ENCODE measurements around the gene NPTN. TPM values are rescaled to one million over a fixed set of nuclear protein-coding genes. Genes with fewer than 3 reads are reported as not detected.

NPTN gene
- total RNA-seq, 4 donors from 2014 or later = 84.3 to 118 (median 106) TPM

DNA sequence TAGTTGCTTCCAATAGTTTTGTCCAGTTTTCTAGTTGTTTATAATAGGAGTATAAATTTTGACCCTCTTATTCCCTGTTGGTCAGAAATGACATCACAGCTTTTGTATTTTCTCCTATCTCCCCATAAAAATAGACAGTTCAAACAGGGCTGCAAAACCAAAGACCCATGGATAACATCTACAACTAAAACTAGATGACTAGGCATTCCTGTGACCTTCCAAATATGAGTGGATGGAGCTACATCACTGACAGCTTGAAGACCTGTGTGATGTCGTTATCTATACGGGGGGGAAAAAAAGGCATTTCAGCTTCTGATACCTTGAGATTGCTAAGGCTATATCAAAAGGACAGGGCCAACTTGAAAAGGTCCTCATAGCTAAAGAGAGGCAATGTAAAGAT lies 105.6 kb downstream of the NPTN start:
- 90 to 93% methylated on average over 2 of the region's 2 CpGs for WGBS, 2 donors
- no peak overlapping the region for H3K4me3 ChIP-seq
- DNase-seq (ENCODE audit: low spot score in 2 of 2) = no peak
- no peaks in the 10 kb centered on the region for H3K9me3 ChIP-seq
- H3K4me1 ChIP-seq = no peaks in the 10 kb centered on the region
- TF ChIP-seq EP300 (IDR thresholded peaks at IDR 0.05) (no peak), POLR2A (IDR thresholded peaks at IDR 0.05) (no peak)
- TF ChIP-seq, protein P1, sequence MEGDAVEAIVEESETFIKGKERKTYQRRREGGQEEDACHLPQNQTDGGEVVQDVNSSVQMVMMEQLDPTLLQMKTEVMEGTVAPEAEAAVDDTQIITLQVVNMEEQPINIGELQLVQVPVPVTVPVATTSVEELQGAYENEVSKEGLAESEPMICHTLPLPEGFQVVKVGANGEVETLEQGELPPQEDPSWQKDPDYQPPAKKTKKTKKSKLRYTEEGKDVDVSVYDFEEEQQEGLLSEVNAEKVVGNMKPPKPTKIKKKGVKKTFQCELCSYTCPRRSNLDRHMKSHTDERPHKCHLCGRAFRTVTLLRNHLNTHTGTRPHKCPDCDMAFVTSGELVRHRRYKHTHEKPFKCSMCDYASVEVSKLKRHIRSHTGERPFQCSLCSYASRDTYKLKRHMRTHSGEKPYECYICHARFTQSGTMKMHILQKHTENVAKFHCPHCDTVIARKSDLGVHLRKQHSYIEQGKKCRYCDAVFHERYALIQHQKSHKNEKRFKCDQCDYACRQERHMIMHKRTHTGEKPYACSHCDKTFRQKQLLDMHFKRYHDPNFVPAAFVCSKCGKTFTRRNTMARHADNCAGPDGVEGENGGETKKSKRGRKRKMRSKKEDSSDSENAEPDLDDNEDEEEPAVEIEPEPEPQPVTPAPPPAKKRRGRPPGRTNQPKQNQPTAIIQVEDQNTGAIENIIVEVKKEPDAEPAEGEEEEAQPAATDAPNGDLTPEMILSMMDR (IDR thresholded peaks at IDR 0.05) = no peak
- H3K36me3 ChIP-seq = no peaks in the 10 kb centered on the region
- no peak overlapping the region for H3K27ac ChIP-seq
- no peaks in the 10 kb centered on the region for H3K27me3 ChIP-seq

DNA sequence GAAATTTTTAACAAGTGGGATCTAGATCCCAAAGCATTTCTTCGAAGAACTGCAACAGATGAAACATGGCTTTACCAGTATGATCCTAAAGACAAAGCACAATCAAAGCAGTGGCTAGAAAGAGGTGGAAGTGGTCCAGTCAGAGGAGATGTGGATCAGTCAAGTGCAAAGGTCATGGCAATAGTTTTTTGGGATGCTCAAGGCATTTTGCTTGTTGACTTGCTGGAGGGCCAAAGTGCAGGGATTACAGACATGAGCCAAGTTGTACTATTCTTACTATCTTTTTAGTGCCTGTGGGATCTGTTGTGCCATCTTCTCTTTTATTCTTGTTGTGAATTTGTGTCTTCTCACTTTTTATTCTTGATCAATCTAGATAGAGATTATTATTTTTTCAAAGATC lies 108.3 kb downstream of the NPTN start:
- Histone ChIP-seq H3K4me3 (no peak overlapping the region), H3K27me3 (no peaks in the 10 kb centered on the region), H3K36me3 (no peaks in the 10 kb centered on the region), H3K27ac (no peak overlapping the region), H3K4me1 (no peaks in the 10 kb centered on the region), H3K9me3 (no peaks in the 10 kb centered on the region)
- WGBS, 2 donors = 91 to 94% methylated on average over 1 of the region's 1 CpG
- DNase-seq (ENCODE audit: low spot score in 2 of 2) = no peak
- TF ChIP-seq POLR2A (IDR thresholded peaks at IDR 0.05) (no peak), EP300 (IDR thresholded peaks at IDR 0.05) (no peak)
- TF ChIP-seq, protein P1 (IDR thresholded peaks at IDR 0.05) = no peak

DNA sequence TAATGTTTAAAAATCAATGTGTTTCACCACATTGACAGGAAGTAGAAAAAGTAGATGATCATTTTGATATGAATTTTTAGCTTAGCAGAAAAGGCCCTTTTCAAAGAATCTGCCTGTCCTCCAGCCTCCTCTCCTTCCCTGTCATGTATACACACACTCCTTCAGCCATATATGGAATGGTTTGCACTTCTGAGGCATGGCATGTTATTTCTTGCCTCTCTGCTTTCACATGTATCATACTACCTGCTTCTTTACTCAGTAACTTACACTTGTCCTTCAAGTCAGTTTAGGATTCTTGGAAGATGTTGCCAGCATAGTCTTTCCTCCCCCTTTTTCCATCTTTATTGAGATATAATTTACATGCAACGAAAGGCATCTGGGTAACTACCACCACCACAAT lies 111.2 kb downstream of the NPTN start:
- WGBS, 2 donors = 85 to 90% methylated on average over 1 of the region's 1 CpG
- no peaks in the 10 kb centered on the region for H3K36me3 ChIP-seq
- H3K4me3 ChIP-seq = no peak overlapping the region
- no peaks in the 10 kb centered on the region for H3K27me3 ChIP-seq
- no peaks in the 10 kb centered on the region for H3K9me3 ChIP-seq
- H3K4me1 ChIP-seq = no peaks in the 10 kb centered on the region
- no peak for TF ChIP-seq POLR2A (IDR thresholded peaks at IDR 0.05)
- TF ChIP-seq, protein P1 (IDR thresholded peaks at IDR 0.05) = no peak
- TF ChIP-seq EP300 (IDR thresholded peaks at IDR 0.05) = no peak
- DNase-seq (ENCODE audit: low spot score in 2 of 2) = no peak
- no peak overlapping the region for H3K27ac ChIP-seq

DNA sequence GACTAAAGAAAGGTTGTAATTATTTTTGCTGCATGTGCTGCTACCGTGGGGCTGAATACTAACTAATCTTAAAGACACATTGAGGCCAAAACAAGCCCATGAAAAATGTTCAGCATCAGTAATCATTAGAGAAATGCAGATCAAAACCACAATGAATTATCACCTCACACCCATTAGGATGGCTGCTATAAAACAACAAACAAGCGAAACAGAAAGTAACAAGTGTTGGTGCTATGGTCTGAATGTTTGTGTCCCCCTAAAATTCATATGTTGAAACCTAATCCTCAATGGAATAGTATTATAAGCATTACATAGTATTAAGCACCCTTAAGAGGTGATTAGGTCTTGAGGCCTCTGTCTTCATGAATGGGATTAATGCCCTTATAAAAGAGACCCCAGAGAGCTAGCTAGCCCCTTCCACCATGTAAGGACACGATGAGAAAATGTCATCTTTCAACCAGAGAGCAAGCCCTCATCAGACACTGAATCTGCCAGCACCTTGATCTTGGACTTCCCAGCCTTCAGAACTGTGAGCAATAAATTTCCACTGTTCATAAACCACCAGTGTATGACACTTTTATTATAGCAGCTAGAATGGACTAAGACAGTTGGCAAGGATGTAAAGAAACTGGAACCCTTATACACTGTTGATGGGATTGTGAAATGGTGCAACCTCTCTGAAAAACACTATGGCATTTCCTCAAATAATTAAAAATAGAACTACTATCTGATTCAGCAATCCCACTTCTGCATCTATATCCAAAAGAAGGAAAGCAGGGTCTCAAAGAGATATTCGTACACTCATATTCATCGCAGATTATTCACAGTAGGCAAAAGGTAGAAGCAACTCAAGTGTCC lies 114.1 kb downstream of the NPTN start:
- Histone ChIP-seq H3K27ac (no peak overlapping the region), H3K4me1 (no peaks in the 10 kb centered on the region), H3K27me3 (no peaks in the 10 kb centered on the region), H3K36me3 (no peaks in the 10 kb centered on the region), H3K4me3 (no peak overlapping the region), H3K9me3 (no peaks in the 10 kb centered on the region)
- WGBS, 2 donors = 71 to 78% methylated on average over 5 of the region's 5 CpGs
- no peak for DNase-seq (ENCODE audit: low spot score in 2 of 2)
- TF ChIP-seq EP300 (IDR thresholded peaks at IDR 0.05) = no peak
- TF ChIP-seq, protein P1 (IDR thresholded peaks at IDR 0.05) = no peak
- TF ChIP-seq POLR2A (IDR thresholded peaks at IDR 0.05) = no peak

DNA sequence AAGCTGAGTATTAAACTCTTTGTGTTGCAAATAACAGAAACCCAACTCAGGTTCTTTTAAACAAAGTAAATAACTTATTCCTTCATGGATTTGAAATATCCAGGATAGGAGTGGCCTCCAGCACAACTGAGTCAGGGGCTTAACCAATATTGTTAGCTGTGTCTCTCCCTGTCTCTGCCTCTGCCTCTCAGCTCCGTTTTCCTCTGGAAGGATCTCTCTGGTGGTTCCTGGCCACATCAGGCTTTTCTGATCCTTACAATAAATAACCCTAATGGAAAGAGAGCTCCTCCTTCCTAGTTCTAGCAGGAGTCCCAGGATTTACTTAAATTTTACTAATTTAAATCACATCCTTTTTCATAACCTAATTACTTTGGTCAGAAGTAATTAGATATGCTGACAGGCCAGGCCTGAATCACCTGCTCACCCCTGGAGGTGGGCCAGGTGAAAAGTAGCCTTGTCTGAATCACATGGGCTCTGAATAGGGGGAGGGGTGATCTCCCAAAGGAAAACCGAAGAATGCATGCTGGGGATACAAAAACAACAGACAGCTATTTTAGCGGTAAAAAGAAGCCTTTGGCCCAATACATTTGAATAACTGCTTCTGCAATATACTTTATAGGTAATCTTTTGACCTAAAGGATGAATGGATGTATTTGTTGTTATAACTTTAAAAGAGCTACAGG lies 114.9 kb downstream of the NPTN start:
- Histone ChIP-seq H3K4me1 (no peaks in the 10 kb centered on the region), H3K4me3 (no peak overlapping the region), H3K27me3 (no peaks in the 10 kb centered on the region), H3K36me3 (no peaks in the 10 kb centered on the region), H3K27ac (no peak overlapping the region), H3K9me3 (no peaks in the 10 kb centered on the region)
- TF ChIP-seq, protein P1 (IDR thresholded peaks at IDR 0.05) = no peak
- TF ChIP-seq POLR2A (IDR thresholded peaks at IDR 0.05) (no peak), EP300 (IDR thresholded peaks at IDR 0.05) (no peak)
- 30 to 33% methylated on average over 3 of the region's 3 CpGs for WGBS, 2 donors
- DNase-seq (ENCODE audit: low spot score in 2 of 2) = no peak
